Stimulated activated CD4-positive, alpha-beta T cell treated with anti-CD3 and anti-CD28 coated beads, Interleukin-12 subunit alpha, Interleukin-12 subunit beta, amount 100 ng/mL, for 4 hours (primary cell): ENCODE results near the gene COPE.

Source experiments
- DNase-seq: peaks from one replicate; pipeline ENCODE4 v3.0.0-alpha.2; 2020

COPE gene

DNA sequence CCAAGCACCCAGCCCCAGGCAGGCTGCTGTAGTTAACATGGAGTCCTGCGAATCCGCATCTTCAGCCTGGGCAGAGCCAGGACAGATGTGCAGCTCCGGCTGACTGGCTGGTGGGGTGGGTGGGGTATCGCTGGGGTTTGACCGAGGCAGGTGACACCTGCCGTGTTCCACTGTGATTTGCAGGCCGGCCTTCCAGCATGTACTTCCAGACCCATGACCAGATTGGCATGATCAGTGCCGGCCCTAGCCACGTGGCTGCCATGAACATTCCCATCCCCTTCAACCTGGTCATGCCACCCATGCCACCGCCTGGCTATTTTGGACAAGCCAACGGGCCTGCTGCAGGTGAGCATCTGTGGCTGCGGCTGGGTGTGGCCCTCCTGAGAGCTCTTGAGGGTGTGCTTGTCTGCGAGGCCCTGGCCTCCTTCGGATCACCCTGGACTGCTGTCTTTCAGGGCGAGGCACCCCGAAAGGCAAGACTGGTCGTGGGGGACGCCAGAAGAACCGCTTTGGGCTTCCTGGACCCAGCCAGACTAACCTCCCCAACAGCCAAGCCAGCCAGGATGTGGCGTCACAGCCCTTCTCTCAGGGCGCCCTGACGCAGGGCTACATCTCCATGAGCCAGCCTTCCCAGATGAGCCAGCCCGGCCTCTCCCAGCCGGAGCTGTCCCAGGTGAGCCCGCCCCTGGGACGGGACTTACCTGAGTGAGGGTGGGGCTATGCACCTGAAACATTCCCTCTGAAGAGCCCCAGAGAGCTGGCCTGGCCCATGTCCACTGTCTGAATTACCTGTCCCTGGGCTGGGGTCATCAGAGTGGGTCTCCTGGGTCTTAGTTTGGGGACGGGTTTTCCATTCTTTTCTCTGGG is 53.8 kb downstream of the COPE start:
- no peak for DNase-seq

DNA sequence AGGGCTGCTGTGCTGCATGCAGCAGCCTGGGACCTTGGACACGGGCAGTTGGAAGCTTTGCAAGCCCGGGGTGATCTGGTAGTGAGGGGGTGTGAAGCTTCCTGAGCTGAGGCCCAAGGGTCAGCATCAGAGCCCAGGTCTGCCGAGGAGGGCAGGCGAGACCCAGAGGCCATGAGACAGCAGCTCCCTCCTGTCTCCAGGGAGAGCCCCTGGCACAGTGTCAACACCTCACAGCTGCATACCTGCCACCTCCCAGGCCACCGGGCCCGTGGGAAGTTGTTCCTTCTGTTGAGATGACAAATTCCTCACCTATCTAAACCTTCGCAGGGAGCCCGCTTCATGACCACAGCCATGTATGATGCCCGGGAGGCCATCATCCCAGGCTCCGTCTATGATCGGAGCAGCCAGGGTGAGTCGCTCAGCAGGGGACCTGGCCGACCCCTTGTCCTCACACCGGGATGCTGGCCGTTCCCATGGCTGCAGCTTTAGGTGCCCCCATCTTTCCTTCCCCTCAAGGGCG is 55.3 kb downstream of the COPE start:
- no peak for DNase-seq

DNA sequence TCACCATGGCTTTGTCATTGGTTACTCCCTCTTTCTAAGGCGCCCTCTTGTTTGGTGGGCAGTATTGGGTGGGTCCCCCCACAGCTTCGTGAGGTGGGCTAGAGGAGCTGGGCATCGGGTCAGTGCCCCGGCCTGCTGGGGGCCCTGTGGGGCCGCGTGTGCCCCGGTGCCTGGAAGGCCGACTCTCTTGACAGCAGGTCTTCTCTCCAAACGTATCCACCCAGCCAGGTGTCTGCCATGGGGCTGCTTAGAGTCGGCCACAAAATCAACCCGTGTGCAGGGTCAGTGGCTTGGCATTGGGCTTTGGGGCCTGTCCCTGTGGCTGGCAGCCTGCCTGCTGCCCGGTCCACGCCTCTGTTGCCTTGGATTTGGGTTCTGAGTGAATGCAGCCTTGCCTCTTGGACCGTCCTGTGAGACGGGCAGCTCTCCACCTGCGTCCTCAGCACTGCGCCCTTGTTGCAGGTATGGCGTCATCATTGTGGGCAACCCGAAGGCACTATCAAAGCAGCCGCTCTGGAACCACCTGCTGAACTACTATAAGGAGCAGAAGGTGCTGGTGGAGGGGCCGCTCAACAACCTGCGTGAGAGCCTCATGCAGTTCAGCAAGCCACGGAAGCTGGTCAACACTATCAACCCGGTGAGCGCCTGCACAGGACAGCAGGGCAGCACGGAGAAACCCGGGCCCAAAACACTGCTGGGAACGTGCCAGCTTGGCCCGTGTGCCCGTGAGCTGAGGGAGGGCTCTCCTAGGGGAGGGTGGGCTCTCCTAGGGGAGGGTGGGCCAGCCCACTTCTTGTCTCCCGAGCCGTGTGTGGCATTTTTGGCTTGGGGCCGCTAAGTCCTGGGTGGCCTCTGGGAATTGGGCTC is 56.0 kb downstream of the COPE start:
- no peak for DNase-seq

DNA sequence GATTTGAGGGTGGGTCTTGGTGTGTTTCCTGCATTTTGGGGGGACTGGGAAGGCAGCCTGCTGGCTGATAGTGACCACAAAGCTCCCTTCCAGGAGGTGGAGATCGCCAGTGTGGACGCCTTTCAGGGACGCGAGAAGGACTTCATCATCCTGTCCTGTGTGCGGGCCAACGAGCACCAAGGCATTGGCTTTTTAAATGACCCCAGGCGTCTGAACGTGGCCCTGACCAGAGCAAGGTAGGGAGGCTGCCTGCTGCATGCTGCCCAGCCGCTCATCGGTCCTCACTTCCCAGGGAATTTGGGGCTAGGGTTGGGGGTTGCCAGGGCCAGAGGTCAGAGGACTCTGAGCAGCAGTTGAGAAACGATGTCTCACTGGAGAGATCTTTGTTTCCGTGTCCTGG is 57.3 kb downstream of the COPE start:
- no peak for DNase-seq

DNA sequence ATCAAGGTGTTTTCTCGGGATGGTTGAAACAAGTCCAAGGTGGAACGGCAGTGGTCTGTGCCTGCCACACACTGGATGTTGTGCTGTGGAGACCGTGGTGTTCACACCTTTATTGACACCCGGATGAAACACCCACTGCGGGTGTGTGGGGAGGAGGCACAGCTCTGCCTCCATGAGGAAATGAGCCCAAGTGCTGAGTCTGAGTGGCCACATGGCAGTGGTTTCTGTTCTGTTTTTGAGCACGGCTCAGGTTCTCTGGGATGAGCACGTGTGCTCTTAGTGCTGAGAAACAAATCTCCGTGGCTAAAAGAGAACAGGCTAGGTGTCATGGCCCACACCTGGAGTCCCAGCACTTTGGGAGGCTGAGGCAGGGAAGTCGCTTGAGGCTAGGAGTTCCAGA is 58.0 kb downstream of the COPE start:
- DNase-seq, result no peak

DNA sequence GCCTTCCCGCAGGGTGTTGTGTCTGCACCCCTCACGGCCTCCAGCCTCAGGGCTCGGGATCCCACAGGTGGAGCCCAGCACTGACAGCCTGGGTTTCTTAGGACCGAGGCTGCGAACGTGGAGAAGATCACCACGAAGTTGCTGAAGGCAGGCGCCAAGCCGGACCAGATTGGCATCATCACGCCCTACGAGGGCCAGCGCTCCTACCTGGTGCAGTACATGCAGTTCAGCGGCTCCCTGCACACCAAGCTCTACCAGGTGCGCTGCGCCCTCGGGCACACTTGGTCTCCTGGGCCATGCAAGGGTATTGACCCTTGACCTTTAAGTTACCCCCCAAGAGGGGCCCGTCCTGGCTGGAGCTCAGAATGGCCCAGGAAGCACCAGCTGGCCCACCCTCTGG is 58.5 kb downstream of the COPE start:
- no peak for DNase-seq

DNA sequence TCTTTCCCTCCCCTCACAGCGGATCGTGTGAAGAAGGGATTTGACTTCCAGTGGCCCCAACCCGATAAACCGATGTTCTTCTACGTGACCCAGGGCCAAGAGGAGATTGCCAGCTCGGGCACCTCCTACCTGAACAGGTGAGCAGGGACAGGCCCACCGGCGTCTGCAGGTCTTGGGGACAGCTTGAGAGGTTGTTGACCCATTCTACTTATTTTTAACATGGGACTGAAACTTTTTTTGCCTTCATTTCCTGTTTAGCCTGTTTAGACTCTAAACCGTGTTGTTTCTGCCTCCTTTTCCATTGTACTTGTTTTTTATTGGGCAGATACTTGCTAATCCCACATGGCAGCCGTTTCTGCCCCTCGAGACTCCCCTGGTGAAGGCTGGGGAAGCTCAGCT is 58.9 kb downstream of the COPE start:
- DNase-seq, result no peak

DNA sequence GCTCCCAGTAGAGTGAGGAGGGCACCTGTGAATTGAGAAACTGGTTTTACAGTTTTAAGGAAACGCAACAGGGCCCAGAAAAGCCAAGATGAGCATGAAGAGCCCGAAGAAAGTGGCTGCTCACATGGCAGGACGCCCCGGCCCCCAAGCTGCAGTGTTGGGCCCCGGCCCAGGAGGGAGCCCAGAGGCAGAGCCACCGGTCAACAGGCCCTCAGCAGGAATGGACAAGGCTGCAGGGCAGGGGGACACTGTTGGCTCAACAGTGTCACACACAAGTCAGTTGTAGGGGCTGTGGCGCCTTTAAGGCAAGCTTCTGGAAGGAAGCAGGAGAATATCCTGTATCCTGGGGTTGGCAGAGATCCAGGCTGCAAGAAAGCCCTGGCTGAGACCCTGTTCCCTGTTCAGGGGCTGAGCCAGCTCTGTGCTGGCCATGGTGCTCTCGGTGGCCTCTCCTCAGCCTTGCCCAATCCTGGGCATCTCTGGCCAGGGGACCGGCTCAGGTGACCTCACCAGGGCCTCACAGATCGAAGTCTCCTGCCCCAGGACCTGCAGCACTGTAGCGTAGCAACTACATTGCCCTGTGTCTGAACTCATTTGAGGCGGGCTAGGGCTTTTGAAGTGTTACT is 59.4 kb downstream of the COPE start:
- no peak for DNase-seq

DNA sequence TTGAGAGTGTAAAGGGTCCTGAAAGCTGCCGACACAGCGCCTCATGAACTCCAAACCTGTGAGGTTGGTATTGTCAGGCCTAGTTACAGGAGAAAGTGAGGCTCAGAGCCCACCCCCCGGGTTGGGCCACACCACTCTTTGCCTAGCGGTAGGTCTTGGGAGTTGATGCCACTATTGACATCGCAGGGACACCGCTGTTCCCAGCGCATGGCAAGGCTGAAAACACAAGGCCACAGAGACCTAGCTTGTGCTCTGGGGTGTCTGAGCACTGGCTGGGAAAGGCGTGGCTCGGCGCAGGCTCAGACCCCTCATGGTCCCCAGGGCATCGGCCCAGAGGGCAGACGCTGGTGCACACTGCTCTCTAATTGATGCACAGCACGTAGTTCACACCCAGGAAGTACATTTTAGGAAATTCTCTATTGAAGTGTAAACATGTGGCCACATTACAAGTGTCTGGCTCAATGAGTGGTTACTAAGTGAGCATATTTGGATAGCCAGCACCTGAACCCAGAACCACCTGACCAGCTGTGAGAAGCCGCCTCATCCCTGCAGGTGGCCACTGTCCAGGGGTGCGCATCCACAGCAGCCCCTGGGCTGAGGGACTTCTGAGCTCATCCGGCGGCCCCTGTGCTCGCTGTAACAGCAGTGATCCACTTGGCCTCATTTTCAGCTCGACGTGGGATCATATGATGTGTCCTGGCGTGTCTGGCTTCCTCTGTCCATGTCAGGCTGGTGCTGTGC is 60.1 kb downstream of the COPE start:
- no peak for DNase-seq

DNA sequence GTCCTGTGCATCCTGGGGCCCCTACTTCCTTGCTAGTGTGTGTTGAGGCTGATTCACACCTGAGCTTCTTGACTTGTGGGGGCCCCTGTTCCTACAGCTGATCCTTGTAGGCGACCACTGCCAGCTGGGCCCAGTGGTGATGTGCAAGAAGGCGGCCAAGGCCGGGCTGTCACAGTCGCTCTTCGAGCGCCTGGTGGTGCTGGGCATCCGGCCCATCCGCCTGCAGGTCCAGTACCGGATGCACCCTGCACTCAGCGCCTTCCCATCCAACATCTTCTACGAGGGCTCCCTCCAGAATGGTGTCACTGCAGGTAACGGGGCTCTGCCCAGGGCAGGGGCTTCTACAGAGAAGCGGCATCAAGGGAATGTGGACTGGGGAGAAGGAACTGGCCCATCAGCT is 62.0 kb downstream of the COPE start:
- no peak for DNase-seq

DNA sequence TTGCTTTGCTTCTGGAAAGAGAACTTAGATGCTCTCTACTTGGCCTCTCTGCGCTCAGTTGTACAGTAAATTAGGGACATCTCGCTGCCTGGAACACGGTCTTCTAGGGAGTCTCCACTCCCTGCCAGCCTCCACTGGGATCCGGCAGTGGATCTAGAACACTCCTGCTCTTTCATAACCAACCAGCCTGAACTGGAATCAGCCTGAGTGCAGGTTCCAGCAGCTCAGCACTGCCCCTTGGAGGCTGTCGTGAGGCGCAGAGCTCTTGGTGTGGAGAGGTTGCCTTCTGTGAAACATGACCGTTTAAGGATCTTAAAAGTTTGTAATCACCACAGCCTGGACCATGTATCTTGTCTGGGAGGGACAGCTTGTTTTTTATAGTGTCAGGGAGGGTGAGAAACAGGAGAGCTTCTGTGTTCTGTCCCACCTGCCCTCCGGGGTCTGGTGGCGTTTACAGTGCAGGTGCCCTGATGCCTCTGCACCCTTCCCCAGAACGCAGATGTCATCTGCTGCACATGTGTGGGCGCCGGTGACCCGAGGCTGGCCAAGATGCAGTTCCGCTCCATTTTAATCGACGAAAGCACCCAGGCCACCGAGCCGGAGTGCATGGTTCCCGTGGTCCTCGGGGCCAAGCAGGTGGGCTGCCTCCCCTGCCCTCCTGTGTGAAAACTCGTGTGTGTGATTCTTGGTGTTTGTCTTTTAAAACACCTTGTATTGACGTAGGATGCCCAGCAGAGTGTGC is 62.6 kb downstream of the COPE start:
- no peak for DNase-seq

DNA sequence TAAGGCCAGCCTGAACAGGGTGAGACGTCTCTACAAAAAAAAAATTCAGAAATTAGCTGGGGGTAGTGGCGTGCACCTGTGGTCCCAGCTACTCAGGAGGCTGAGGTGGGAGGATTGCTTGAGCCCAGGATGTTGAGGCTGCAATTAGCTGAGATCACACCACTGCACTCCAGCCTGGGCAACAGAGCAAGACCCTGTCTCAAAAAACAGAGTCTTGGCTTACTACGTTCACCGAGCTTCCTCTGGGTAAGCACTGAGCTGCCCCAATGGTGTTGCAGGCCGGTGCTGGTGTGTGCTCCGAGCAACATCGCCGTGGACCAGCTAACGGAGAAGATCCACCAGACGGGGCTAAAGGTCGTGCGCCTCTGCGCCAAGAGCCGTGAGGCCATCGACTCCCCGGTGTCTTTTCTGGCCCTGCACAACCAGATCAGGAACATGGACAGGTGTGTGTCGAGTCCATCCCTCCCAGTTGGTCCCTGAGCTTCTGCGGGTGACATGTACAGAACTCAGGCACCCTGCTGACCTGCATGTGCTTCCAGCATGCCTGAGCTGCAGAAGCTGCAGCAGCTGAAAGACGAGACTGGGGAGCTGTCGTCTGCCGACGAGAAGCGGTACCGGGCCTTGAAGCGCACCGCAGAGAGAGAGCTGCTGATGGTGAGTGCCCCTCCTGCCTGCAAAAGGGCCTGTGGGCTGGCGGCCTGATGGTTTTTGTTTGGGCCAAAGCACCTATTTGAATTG is 63.4 kb downstream of the COPE start:
- no peak for DNase-seq

DNA sequence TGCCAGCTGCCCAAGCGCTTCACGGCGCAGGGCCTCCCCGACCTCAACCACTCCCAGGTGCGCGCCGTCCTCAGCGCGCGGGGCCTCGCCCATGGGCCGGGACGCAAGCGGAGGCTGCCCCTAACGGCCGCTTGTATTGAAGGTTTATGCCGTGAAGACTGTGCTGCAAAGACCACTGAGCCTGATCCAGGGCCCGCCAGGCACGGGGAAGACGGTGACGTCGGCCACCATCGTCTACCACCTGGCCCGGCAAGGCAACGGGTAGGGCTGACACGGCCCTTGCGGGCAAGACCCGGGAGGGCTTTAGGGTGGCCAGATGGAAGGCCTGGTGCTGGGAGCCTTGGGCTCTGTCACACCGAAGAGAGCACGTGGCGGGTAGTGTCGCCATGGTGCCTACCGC is 64.2 kb downstream of the COPE start:
- DNase-seq, result no peak

DNA sequence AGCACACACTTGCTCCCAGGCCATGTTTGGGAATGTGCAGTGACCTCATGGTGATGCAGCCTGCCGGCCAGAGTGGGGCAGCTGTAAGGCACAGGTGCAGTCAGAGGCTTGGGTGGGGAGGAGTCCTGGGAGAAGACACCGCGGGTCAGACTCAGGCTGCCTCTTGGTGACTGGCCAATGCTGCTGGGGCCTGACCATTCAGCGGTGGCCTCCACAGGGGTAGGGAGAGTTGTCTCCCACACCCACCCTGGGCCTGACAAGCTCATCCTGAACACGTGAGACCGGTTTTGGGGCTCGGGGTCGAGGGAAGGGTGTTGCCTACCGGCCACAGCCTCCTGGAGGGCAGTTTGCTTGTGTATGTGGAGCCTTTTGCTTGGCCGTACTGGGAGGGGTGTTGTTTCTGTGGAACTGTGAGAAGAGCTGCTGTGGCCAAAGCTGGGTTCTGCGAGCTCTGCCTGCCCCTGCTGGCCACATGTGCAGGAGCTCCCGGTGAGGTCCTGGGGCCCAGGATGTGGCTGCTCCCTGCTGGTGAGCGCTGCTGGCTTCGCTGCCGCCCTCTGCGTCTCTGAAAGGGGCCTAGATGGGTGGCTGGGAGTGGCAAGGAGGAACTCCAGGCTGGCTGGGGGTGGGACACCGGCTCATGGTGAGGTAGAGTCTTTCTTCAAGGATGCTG is 65.3 kb downstream of the COPE start:
- DNase-seq, result no peak

DNA sequence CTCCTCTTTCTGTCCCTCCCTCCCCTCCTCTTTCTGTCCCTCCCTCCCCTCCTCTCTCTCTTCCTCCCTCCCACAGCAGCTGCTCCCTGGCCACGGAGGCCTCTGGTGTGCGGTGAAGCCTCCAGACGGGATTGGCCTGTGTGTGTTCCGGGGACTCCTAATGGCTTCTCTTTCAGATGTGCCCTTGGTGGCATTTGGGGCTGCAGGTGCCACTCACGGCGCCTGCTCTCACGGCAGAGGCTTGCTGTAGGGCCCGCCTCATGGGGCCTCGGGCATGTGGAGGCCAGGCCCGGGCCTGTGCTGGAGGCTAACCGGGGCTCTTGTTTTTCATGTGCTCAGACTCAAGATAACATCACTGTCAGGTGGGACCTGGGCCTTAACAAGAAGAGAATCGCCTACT is 66.5 kb downstream of the COPE start:
- no peak for DNase-seq

DNA sequence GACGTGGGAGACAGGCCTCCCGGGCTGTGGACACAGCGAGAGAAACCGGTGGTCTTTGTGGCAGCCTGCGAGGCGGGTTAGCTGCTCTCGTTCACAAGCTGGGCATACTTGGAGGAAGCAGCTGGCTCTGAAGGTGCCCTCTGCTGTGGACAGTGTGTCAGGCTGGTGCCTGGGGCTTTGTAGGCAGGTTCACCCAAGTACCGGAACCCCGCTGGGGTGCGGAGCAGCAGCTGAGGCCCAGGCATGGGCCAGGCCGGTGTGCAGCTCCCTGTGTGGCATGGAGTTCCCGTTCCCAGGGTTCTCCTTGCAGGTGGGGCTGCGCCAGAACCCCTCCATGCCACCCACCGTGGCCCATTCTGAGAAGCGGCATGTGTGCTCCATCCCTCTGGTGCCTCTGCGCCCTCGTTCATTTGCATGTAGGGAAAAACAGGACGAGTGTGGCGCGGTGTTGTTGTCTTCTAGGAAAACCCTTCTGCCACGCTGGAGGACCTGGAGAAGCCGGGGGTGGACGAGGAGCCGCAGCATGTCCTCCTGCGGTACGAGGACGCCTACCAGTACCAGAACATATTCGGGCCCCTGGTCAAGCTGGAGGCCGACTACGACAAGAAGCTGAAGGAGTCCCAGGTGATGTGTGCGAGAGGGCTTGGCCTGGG is 67.4 kb downstream of the COPE start:
- no peak for DNase-seq

DNA sequence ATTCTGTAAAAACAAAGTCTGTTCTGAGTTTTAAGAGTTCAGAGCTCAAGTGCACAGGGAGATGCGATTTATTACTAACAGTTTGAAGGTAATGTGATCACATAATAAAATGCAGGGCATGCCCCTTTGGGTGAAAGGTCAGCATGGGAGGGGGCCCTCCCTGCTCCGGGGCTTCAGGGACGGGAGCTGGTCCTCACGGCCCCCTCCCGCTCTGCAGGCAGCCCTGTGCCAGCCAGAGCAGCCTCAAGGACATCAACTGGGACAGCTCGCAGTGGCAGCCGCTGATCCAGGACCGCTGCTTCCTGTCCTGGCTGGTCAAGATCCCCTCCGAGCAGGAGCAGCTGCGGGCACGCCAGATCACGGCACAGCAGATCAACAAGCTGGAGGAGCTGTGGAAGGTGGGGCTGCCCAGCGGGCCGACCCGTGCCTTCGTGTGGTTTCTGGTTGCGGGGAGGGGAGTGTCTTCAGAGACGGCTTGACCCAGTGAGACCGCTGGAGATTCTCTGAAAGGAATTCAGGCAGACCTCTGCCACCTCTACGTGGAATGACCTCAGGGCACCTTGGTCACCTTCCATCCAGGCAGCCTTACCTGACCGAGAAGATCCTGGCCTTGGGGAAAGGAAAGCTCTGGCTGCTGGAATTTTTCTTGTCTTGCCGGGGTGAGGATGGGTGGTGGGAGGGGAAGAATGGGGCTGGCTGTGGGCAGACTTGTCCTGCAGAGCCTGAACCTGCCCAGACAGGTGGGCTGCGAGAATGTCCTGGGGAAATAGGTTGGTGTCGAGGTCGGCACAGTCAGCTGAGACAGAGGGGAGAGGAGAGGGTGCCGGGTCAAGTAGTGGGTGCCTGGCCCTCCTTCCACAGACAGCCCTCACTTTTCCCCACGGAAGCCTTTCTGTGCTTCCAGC is 68.5 kb downstream of the COPE start:
- DNase-seq, result no peak

DNA sequence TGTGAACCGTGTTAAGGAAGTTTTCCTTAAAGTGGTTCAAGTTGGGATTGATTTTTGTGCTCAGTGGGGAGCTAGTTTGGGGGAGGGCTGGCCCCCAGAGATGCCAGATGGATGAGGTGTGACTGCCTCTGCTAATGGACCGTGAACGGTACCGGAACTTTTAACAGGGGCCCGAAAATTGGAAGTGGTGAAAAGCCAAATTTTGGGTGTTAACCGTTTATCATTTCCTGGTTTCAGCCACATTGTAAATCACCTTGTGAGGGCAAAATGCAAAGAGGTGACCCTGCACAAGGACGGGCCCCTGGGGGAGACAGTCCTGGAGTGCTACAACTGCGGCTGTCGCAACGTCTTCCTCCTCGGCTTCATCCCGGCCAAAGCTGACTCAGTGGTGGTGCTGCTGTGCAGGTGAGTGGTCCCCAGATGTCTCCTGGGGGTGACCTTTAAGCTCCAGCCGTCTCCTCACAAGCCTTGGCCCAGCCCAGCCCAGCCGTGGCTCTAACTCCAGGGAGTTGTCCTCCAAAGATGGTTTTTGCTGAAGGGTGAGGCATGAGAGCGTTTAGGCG is 69.3 kb downstream of the COPE start:
- no peak for DNase-seq
